ENCODE results near the gene ZC2HC1B.

Gene ZC2HC1B

DNA sequence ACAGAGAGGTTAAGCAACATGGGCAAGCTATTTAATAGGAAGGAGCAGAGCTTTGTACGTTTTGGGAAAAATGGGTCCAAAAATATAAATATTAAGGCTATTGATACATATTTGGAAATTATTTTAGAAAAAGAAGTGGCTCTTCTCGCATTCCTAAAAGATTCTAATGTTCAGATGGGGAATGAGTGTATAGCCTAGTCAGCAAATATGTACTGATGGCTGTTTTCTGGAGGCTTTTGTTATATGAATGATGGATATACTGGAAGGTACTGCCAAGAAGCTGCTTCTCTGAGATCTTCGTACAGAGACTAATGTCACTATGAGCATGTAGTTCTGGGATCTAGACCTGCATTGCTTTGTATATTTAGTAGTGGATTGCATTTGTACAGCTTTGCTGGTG, 72.1 kb downstream of the ZC2HC1B start:
- Mint-ChIP-seq H3K4me3 (no peak overlapping the region), H3K36me3 (peaks cover 4% of the 10 kb centered on the region), H3K27ac (no peak overlapping the region), H3K4me1 (ENCODE audit: low read depth) (peaks cover 3% of the 10 kb centered on the region), H3K27me3 (no peaks in the 10 kb centered on the region), H3K9me3 (ENCODE audit: low read depth) (peaks cover 6% of the 10 kb centered on the region)

DNA sequence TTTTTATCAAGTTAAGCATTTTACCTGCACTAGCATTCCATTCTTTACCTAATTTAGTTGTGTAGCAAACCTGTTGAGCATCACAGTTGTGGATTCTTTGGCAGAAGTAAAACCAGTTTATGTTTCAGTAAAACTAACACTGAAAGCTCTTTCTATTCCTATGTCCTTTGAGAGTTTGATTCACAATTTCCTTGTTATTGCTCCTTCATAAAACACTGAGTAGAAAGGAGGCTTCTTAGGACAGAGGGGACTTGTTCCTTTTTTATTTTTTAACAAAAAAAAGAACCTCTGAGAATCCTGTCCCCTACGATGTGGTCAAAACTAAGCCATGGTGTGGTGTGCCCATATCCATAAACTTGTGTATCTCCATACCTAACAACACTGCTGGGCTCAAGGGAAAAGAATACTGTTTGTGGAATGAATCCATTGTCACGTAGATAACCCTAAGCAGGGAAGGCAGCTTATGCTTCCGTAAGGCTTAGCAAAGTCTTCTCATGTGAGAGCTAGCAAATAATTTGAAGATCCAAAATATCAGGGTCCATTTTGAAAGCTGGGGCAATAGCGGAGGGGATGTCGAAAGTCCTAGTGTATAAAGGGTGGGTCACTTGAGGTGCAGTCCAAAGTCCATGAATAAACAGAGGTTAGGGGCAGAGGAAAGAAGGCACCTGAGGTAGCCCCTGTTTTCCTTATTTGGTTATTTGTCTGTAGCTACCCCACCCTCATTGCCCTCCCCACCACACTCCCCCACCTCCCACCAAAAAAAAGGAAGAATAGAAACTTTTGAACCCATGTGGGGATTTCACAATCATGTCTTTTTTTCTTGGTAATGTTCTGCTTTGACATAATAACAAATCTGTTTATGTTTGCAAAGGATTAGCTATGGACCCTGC, 72.7 kb downstream of the ZC2HC1B start:
- Mint-ChIP-seq H3K27ac (no peak overlapping the region), H3K4me1 (ENCODE audit: low read depth) (peaks cover 3% of the 10 kb centered on the region), H3K9me3 (ENCODE audit: low read depth) (peaks cover 3% of the 10 kb centered on the region), H3K4me3 (no peak overlapping the region), H3K36me3 (peaks cover 4% of the 10 kb centered on the region), H3K27me3 (no peaks in the 10 kb centered on the region)

- H3K36me3 Mint-ChIP-seq, result peaks cover under 1% of the 10 kb centered on the region
- H3K4me3 Mint-ChIP-seq, result no peak overlapping the region
- H3K9me3 Mint-ChIP-seq (ENCODE audit: low read depth), result no peaks in the 10 kb centered on the region
- H3K27ac Mint-ChIP-seq, result no peak overlapping the region
- peaks cover 5% of the 10 kb centered on the region for H3K4me1 Mint-ChIP-seq (ENCODE audit: low read depth)
- H3K27me3 Mint-ChIP-seq, result no peaks in the 10 kb centered on the region
Observed at GRCh38 chr6:143937668-143937970, 73.3 kb downstream of the ZC2HC1B start.

- Mint-ChIP-seq H3K27me3 (no peaks in the 10 kb centered on the region), H3K4me1 (ENCODE audit: low read depth) (peaks cover 5% of the 10 kb centered on the region), H3K27ac (no peak overlapping the region), H3K36me3 (no peaks in the 10 kb centered on the region), H3K9me3 (ENCODE audit: low read depth) (no peaks in the 10 kb centered on the region), H3K4me3 (no peak overlapping the region)
Observed at GRCh38 chr6:143939364-143939763, 75.1 kb downstream of the ZC2HC1B start.

DNA sequence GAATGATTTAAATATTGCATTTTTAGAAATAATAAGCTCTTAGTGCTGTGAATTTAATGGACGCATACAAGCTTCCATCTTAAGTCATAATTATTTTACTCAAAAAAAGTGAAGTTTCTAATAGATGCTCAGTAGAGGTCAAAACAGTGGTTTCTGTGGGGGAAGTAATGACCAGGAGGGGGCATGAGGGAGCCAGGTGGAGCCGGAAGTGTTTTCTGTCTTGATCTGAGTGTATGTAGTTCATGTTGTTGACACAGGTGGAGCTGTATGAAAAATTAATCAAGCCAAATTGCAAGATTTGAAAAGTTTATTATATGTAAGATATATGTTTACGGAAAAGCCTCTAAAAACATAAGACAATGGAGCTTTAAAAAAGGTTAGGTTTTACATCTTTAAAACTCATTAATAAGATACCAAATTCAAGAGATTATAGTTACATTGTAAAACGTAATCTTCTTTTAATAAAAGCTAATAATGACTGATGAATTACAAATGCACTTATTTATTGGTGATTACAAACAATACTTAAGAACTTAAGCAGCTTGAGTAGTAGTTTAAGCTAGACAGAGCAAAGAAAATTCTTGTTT, 75.8 kb downstream of the ZC2HC1B start:
- H3K27me3 Mint-ChIP-seq, result no peaks in the 10 kb centered on the region
- no peaks in the 10 kb centered on the region for H3K36me3 Mint-ChIP-seq
- H3K9me3 Mint-ChIP-seq (ENCODE audit: low read depth), result no peaks in the 10 kb centered on the region
- peaks cover 5% of the 10 kb centered on the region for H3K4me1 Mint-ChIP-seq (ENCODE audit: low read depth)
- no peak overlapping the region for H3K4me3 Mint-ChIP-seq
- H3K27ac Mint-ChIP-seq, result no peak overlapping the region

- Mint-ChIP-seq H3K4me3 (no peak overlapping the region), H3K27ac (no peak overlapping the region), H3K9me3 (ENCODE audit: low read depth) (no peaks in the 10 kb centered on the region), H3K27me3 (no peaks in the 10 kb centered on the region), H3K36me3 (no peaks in the 10 kb centered on the region), H3K4me1 (ENCODE audit: low read depth) (peaks cover 5% of the 10 kb centered on the region)
Observed at GRCh38 chr6:143941852-143942627, 77.8 kb downstream of the ZC2HC1B start.

GRCh38 chr6:143948208-143948607, 83.9 kb downstream of the ZC2HC1B start:
- Mint-ChIP-seq H3K27ac (no peak overlapping the region), H3K9me3 (ENCODE audit: low read depth) (no peaks in the 10 kb centered on the region), H3K27me3 (no peaks in the 10 kb centered on the region), H3K4me3 (no peak overlapping the region), H3K4me1 (ENCODE audit: low read depth) (no peaks in the 10 kb centered on the region), H3K36me3 (peaks cover 3% of the 10 kb centered on the region)

- H3K4me1 Mint-ChIP-seq (ENCODE audit: low read depth), result no peaks in the 10 kb centered on the region
- H3K27me3 Mint-ChIP-seq, result no peaks in the 10 kb centered on the region
- H3K27ac Mint-ChIP-seq, result no peak overlapping the region
- no peaks in the 10 kb centered on the region for H3K9me3 Mint-ChIP-seq (ENCODE audit: low read depth)
- no peak overlapping the region for H3K4me3 Mint-ChIP-seq
- peaks cover 3% of the 10 kb centered on the region for H3K36me3 Mint-ChIP-seq
Observed at GRCh38 chr6:143949535-143949934, 85.3 kb downstream of the ZC2HC1B start.

DNA sequence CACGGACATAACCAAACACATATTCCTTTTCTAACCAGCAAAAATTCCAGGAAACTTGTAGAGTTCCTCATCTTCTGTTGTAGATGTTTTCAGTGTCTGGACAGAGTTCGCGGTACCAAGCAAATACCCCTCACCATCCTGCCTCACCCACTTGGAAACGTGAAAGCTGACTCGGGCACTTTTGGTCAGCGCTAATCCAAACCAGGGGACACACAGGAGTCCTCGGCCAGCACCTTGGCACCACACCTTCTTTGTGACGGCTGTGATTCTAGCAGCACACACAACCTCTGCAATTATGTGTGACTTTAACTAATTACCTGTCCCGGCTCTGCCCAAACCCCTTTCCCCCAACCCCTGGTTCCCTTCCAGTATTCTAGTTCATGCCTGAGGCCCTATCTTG, 85.7 kb downstream of the ZC2HC1B start:
- peaks cover 3% of the 10 kb centered on the region for H3K36me3 Mint-ChIP-seq
- H3K27me3 Mint-ChIP-seq, result no peaks in the 10 kb centered on the region
- H3K27ac Mint-ChIP-seq, result no peak overlapping the region
- no peak overlapping the region for H3K4me3 Mint-ChIP-seq
- no peaks in the 10 kb centered on the region for H3K9me3 Mint-ChIP-seq (ENCODE audit: low read depth)
- H3K4me1 Mint-ChIP-seq (ENCODE audit: low read depth), result no peaks in the 10 kb centered on the region

DNA sequence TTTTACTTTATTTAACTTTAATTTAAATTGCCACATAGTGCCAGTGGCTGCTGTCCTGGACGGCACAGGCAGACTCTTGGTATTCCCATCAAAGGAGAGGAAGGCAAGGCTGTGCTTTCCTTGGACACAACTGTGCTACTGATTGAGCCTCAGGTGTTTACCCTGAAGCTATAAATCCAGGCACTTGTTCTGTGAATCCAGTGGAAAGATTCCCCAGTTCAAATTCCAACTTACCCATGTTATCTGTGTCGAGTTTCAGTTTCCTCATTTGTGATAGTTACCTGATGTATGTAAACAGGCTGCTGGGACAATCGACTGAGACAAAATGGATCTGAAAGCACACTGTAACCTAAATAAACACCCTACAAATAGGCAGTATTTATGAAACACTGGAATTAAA, 86.6 kb downstream of the ZC2HC1B start:
- Mint-ChIP-seq H3K4me1 (ENCODE audit: low read depth) (no peaks in the 10 kb centered on the region), H3K27me3 (no peaks in the 10 kb centered on the region), H3K9me3 (ENCODE audit: low read depth) (no peaks in the 10 kb centered on the region), H3K36me3 (peaks cover 3% of the 10 kb centered on the region), H3K4me3 (no peak overlapping the region), H3K27ac (no peak overlapping the region)

GRCh38 chr6:143952060-143952778, 87.9 kb downstream of the ZC2HC1B start:
- H3K36me3 Mint-ChIP-seq, result peaks cover 3% of the 10 kb centered on the region
- no peak overlapping the region for H3K4me3 Mint-ChIP-seq
- H3K9me3 Mint-ChIP-seq (ENCODE audit: low read depth), result no peaks in the 10 kb centered on the region
- H3K27me3 Mint-ChIP-seq, result no peaks in the 10 kb centered on the region
- no peaks in the 10 kb centered on the region for H3K4me1 Mint-ChIP-seq (ENCODE audit: low read depth)
- H3K27ac Mint-ChIP-seq, result no peak overlapping the region

GRCh38 chr6:143952947-143953701, 88.8 kb downstream of the ZC2HC1B start:
- no peaks in the 10 kb centered on the region for H3K4me1 Mint-ChIP-seq (ENCODE audit: low read depth)
- no peaks in the 10 kb centered on the region for H3K27me3 Mint-ChIP-seq
- no peaks in the 10 kb centered on the region for H3K9me3 Mint-ChIP-seq (ENCODE audit: low read depth)
- H3K27ac Mint-ChIP-seq, result no peak overlapping the region
- H3K4me3 Mint-ChIP-seq, result no peak overlapping the region
- peaks cover 3% of the 10 kb centered on the region for H3K36me3 Mint-ChIP-seq

DNA sequence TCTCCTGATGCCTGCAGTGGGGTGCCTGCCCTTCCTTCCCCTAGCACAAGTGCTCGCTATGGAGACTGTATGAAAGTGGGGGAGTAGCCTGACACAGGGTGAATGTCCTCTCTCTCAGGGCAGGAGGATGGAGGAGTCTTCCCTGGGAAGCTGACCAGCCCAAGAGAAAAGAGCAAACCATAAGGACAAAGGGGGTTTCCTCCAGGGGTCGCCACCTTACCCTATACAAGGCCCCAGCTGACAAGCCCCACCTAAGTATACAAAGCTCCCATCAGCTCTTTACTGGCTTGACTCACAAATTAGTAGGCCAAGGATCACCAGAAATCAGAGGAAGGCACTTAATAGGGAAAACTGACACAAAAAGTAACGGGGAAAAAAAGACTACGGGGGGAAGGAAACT, 89.6 kb downstream of the ZC2HC1B start:
- Mint-ChIP-seq H3K9me3 (ENCODE audit: low read depth) (no peaks in the 10 kb centered on the region), H3K27ac (no peak overlapping the region), H3K4me3 (no peak overlapping the region), H3K36me3 (no peaks in the 10 kb centered on the region), H3K27me3 (no peaks in the 10 kb centered on the region), H3K4me1 (ENCODE audit: low read depth) (no peaks in the 10 kb centered on the region)

DNA sequence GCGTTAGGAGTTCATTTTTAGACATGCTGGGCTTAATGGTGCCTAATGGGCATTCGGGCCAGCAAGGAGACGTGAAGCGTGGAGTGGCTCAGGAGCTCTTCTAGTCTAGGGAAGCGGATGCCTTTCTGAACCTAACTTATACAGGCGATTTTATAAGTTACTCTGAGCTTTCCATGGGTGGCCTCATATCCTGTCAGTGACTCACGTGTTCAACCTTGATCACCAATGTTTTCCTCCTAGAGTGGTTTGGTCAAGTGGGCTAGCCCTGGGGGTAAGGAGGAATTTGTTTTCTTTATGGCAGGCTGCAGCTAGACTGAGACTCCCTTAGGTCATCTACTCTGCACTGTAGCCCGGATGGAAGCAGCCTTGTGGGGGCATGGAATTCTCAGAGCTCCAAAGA, 91.7 kb downstream of the ZC2HC1B start:
- no peaks in the 10 kb centered on the region for H3K4me1 Mint-ChIP-seq (ENCODE audit: low read depth)
- no peak overlapping the region for H3K27ac Mint-ChIP-seq
- H3K9me3 Mint-ChIP-seq (ENCODE audit: low read depth), result no peaks in the 10 kb centered on the region
- H3K36me3 Mint-ChIP-seq, result no peaks in the 10 kb centered on the region
- H3K27me3 Mint-ChIP-seq, result no peaks in the 10 kb centered on the region
- no peak overlapping the region for H3K4me3 Mint-ChIP-seq
